A549 (cell line): ENCODE data around the gene TPRN.

ENCODE experiments used
- CHD2 ChIP-seq: fragments of 150-350 bp; IDR thresholded peaks from 2 replicates; pipeline ENCODE4 v1.6.1; 2014; ENCODE audit warnings: low read length; ENCODE audit not compliant: partially characterized antibody
- CTCF ChIP-seq: fragments of >200 bp; sonication (Bioruptor Twin); formaldehyde crosslinking; IDR thresholded peaks from 3 replicates; pipeline ENCODE4 v1.5.1; 2016
- HES2 ChIP-seq: fragments of >200 bp; sonication (Bioruptor Twin); formaldehyde crosslinking; IDR thresholded peaks from 2 replicates; pipeline ENCODE4 v1.6.1; 2016
- HMGXB4 ChIP-seq: fragments of 250-450 bp; sonication (Bioruptor Pico); IDR thresholded peaks from 2 replicates; pipeline ENCODE4 v1.5.0; 2021; ENCODE audit warnings: mild to moderate bottlenecking, moderate library complexity, borderline replicate concordance
- JUNB ChIP-seq: fragments of >200 bp; sonication (Bioruptor Twin); formaldehyde crosslinking; IDR thresholded peaks from 2 replicates; pipeline ENCODE4 v1.6.1; 2016
- MAFK ChIP-seq: fragments of 450-650 bp; IDR thresholded peaks from 2 replicates; pipeline ENCODE4 v1.6.1; 2014; ENCODE audit not compliant: partially characterized antibody
- PHF8 ChIP-seq: fragments of 200-600 bp; sonication (generic); IDR thresholded peaks from 2 replicates; pipeline ENCODE4 v1.6.1; 2016; ENCODE audit warnings: low read depth, mild to moderate bottlenecking, antibody characterized with exemption, moderate library complexity, borderline replicate concordance
- POLR2A ChIP-seq: IDR thresholded peaks from 2 replicates; pipeline ENCODE4 v1.6.1; 2012; ENCODE audit warnings: mild to moderate bottlenecking, low read length
- RAD21 ChIP-seq, 2 experiments: fragments of >200 bp in 1 of 2; sonication (Bioruptor Twin) in 1 of 2; formaldehyde crosslinking in 1 of 2; IDR thresholded peaks in 1 of 2; conservative IDR thresholded peaks in 1 of 2; 2 replicates in 1 of 2; 3 replicates in 1 of 2; pipeline ENCODE4 v1.6.1; 2012 to 2018; ENCODE audit warnings: inconsistent platforms in 1 of 2
- REST ChIP-seq: fragments of 200-600 bp; sonication (generic); IDR thresholded peaks from 2 replicates; pipeline ENCODE4 v1.6.1; 2016; ENCODE audit warnings: antibody characterized with exemption, mild to moderate bottlenecking, moderate library complexity
- TFCP2L1 ChIP-seq: fragments of 250-450 bp; sonication (Bioruptor Pico); IDR thresholded peaks from 2 replicates; pipeline ENCODE4 v1.5.0; 2021; ENCODE audit warnings: mild to moderate bottlenecking

GRCh38 chr9:137145731-137146526 is 54.6 kb downstream of the TPRN start:
- TF ChIP-seq JUNB (no peak), POLR2A (no peak), CTCF (no peak), RAD21 (conservative IDR thresholded peaks at IDR 0.05 in 1 of 2, IDR thresholded peaks at IDR 0.05 in 1 of 2) (no peak), HES2 (no peak), PHF8 (no peak), MAFK (peak; percentile 24), HMGXB4 (CRISPR knock-in tag) (no peak), REST (peak; percentile 32; the same call in 1 of the 2 replicates), CHD2 (no peak), TFCP2L1 (no peak)
